ENCODE data around the gene THRB. TPM values are rescaled to one million over a fixed set of nuclear protein-coding genes. Genes with fewer than 3 reads are reported as not detected.

THRB gene
- total RNA-seq (2014; rRNA removed; shearing (Covaris generic); ENCODE audit: low replicate concordance) = not detected in 2 replicates

GRCh38 chr3:24494618-24495325 is at the start of gene THRB:
Gene THRB, minus strand, starts transcription at chr3:24494850.
- peak within 1 kb of the TSS; percentile 50 for H3K4me2 ChIP-seq (ENCODE audit: low read depth, low read length, poor library complexity, severe bottlenecking)
- H3K9me3 ChIP-seq (ENCODE audit: low read length) = no peaks in the 10 kb centered on the region
- H3K27me3 ChIP-seq (ENCODE audit: low read length) = no peaks in the 10 kb centered on the region
- no peaks in the 10 kb centered on the region for H4K20me1 ChIP-seq (ENCODE audit: insufficient read depth, low read depth, low read length)
- H3K36me3 ChIP-seq (ENCODE audit: insufficient read depth, low read length) = no peaks in the 10 kb centered on the region
- H3K9ac ChIP-seq (ENCODE audit: low read length) = no peak within 1 kb of the TSS
- no peaks in the 10 kb centered on the region for H3K4me1 ChIP-seq (ENCODE audit: low read length)
- peak within 1 kb of the TSS; percentile 36; the same call in 1 of the 2 replicates for H3K4me3 ChIP-seq (ENCODE audit: low read length)
- no peak within 1 kb of the TSS for H2AFZ ChIP-seq (ENCODE audit: low read length)
- no peaks in the 10 kb centered on the region for H3K9me2 ChIP-seq (replicated peaks; ENCODE audit: insufficient read depth, low read length)
- no peak for DNase-seq
- no peak within 1 kb of the TSS for H3K27ac ChIP-seq (ENCODE audit: low read length)
- H3K79me2 ChIP-seq (ENCODE audit: low read length) = no peaks in the 10 kb centered on the region

- H3K4me3 ChIP-seq (ENCODE audit: low read length) = no peak overlapping the region
- 0 out of 2 replicates have a peak, but pooled peaks cover 4% of the 10 kb centered on the region for H3K27me3 ChIP-seq (ENCODE audit: low read length)
- no peaks in the 10 kb centered on the region for H3K36me3 ChIP-seq (ENCODE audit: insufficient read depth, low read length)
- H3K4me2 ChIP-seq (ENCODE audit: low read depth, low read length, poor library complexity, severe bottlenecking) = no peak overlapping the region
- no peaks in the 10 kb centered on the region for H3K4me1 ChIP-seq (ENCODE audit: low read length)
- H3K27ac ChIP-seq (ENCODE audit: low read length) = no peak overlapping the region
- no peaks in the 10 kb centered on the region for H3K9me2 ChIP-seq (replicated peaks; ENCODE audit: insufficient read depth, low read length)
- no peak overlapping the region for H2AFZ ChIP-seq (ENCODE audit: low read length)
- no peaks in the 10 kb centered on the region for H4K20me1 ChIP-seq (ENCODE audit: insufficient read depth, low read depth, low read length)
- H3K9ac ChIP-seq (ENCODE audit: low read length) = no peak overlapping the region
- no peak for DNase-seq
- no peaks in the 10 kb centered on the region for H3K9me3 ChIP-seq (ENCODE audit: low read length)
- H3K79me2 ChIP-seq (ENCODE audit: low read length) = no peaks in the 10 kb centered on the region
Observed at GRCh38 chr3:24541935-24542334, 47.3 kb upstream of the THRB start.

DNA sequence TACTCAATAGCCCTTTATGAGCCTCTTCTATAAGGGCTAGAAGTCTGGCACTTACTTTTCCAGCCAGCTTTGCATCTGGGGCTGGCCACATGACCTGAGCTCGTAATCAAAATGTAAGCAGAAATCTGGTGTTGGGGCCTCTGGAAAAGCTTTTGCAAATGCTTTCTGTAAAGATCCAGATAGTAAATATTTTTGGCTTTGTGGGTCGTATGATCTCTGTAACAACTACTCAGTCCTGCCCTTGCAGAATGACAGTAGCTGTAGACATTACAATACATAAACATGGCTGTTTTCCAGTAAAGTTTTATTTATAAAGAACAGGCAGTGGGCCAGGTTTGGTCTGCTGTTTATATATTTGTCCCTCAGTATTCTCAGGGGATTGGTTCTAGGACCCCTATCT is 46.2 kb upstream of the THRB start:
- H3K9me3 ChIP-seq (ENCODE audit: low read length) = no peaks in the 10 kb centered on the region
- no peaks in the 10 kb centered on the region for H4K20me1 ChIP-seq (ENCODE audit: insufficient read depth, low read depth, low read length)
- H3K27ac ChIP-seq (ENCODE audit: low read length) = no peak overlapping the region
- H2AFZ ChIP-seq (ENCODE audit: low read length) = no peak overlapping the region
- DNase-seq = no peak
- H3K4me1 ChIP-seq (ENCODE audit: low read length) = no peaks in the 10 kb centered on the region
- no peak overlapping the region for H3K4me3 ChIP-seq (ENCODE audit: low read length)
- H3K36me3 ChIP-seq (ENCODE audit: insufficient read depth, low read length) = no peaks in the 10 kb centered on the region
- H3K9ac ChIP-seq (ENCODE audit: low read length) = no peak overlapping the region
- H3K79me2 ChIP-seq (ENCODE audit: low read length) = no peaks in the 10 kb centered on the region
- H3K9me2 ChIP-seq (replicated peaks; ENCODE audit: insufficient read depth, low read length) = no peaks in the 10 kb centered on the region
- H3K27me3 ChIP-seq (ENCODE audit: low read length) = 0 out of 2 replicates have a peak, but pooled peaks cover 4% of the 10 kb centered on the region
- no peak overlapping the region for H3K4me2 ChIP-seq (ENCODE audit: low read depth, low read length, poor library complexity, severe bottlenecking)

- no peak overlapping the region for H3K27ac ChIP-seq (ENCODE audit: low read length)
- no peak for DNase-seq
- no peaks in the 10 kb centered on the region for H3K79me2 ChIP-seq (ENCODE audit: low read length)
- H3K27me3 ChIP-seq (ENCODE audit: low read length) = 0 out of 2 replicates have a peak, but pooled peaks cover 4% of the 10 kb centered on the region
- no peak overlapping the region for H3K4me3 ChIP-seq (ENCODE audit: low read length)
- H3K36me3 ChIP-seq (ENCODE audit: insufficient read depth, low read length) = no peaks in the 10 kb centered on the region
- no peaks in the 10 kb centered on the region for H3K9me3 ChIP-seq (ENCODE audit: low read length)
- no peaks in the 10 kb centered on the region for H3K9me2 ChIP-seq (replicated peaks; ENCODE audit: insufficient read depth, low read length)
- no peak overlapping the region for H3K9ac ChIP-seq (ENCODE audit: low read length)
- H2AFZ ChIP-seq (ENCODE audit: low read length) = no peak overlapping the region
- no peak overlapping the region for H3K4me2 ChIP-seq (ENCODE audit: low read depth, low read length, poor library complexity, severe bottlenecking)
- no peaks in the 10 kb centered on the region for H4K20me1 ChIP-seq (ENCODE audit: insufficient read depth, low read depth, low read length)
- no peaks in the 10 kb centered on the region for H3K4me1 ChIP-seq (ENCODE audit: low read length)
Observed at GRCh38 chr3:24539699-24540098, 45.0 kb upstream of the THRB start.

DNA sequence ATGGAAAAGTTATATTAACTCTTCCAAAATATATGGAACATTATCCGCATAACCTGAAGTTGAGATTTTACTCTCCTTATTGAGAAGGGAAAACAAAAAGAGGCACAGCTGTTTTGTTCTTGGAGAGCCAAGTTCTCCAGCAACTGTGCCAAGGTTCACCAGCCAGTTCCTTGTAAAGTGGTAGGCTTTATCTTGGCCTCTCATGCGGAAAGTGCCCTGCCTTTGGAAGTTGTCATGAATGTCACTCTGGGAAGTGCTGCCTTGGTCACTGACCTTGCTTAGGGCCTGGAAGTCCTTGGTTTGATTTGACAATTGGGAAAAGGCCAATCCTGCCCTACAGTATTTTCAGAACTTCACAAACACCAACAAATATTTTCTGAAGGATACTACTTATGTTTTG is 44.2 kb upstream of the THRB start:
- H3K4me2 ChIP-seq (ENCODE audit: low read depth, low read length, poor library complexity, severe bottlenecking) = no peak overlapping the region
- H3K4me1 ChIP-seq (ENCODE audit: low read length) = no peaks in the 10 kb centered on the region
- 0 out of 2 replicates have a peak, but pooled peaks cover 4% of the 10 kb centered on the region for H3K27me3 ChIP-seq (ENCODE audit: low read length)
- H3K9me2 ChIP-seq (replicated peaks; ENCODE audit: insufficient read depth, low read length) = no peaks in the 10 kb centered on the region
- no peak overlapping the region for H3K27ac ChIP-seq (ENCODE audit: low read length)
- H3K9me3 ChIP-seq (ENCODE audit: low read length) = no peaks in the 10 kb centered on the region
- H3K4me3 ChIP-seq (ENCODE audit: low read length) = no peak overlapping the region
- H3K79me2 ChIP-seq (ENCODE audit: low read length) = no peaks in the 10 kb centered on the region
- H4K20me1 ChIP-seq (ENCODE audit: insufficient read depth, low read depth, low read length) = no peaks in the 10 kb centered on the region
- H2AFZ ChIP-seq (ENCODE audit: low read length) = no peak overlapping the region
- H3K9ac ChIP-seq (ENCODE audit: low read length) = no peak overlapping the region
- no peak for DNase-seq
- no peaks in the 10 kb centered on the region for H3K36me3 ChIP-seq (ENCODE audit: insufficient read depth, low read length)

DNA sequence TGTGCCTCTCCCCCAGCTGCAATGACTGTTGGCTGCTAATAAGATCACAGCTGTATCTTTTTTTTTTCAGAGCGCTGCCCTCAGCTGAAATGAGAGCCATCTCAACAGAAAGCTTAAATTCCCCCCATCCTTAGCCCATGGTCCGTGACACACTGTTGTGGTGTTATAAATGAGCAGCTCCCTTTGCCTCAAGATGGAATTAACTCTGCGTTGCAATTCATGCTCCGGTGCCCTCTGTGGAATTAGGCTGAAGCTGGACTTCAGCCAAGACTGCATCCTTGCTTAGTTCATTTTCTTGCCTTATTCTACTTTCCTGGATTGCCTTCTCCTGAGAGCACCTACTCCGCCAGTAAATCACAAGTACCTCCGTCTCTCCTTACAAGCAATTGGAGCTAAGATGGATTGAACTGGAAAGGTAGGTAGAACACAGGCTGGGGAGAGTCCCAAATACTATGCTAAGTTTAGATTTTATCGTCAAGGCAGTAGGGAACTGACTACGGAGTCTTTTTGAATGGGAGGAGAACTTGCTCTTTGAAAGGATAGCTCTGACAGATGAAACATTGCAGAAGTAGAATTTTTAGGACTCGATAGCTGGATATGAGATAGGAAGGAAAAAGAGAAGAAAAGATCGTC is 39.0 kb upstream of the THRB start:
- H4K20me1 ChIP-seq (ENCODE audit: insufficient read depth, low read depth, low read length) = no peaks in the 10 kb centered on the region
- no peak overlapping the region for H3K4me3 ChIP-seq (ENCODE audit: low read length)
- H3K79me2 ChIP-seq (ENCODE audit: low read length) = no peaks in the 10 kb centered on the region
- H3K4me1 ChIP-seq (ENCODE audit: low read length) = no peaks in the 10 kb centered on the region
- H2AFZ ChIP-seq (ENCODE audit: low read length) = no peak overlapping the region
- DNase-seq = no peak
- H3K27me3 ChIP-seq (ENCODE audit: low read length) = no peaks in the 10 kb centered on the region
- no peak overlapping the region for H3K4me2 ChIP-seq (ENCODE audit: low read depth, low read length, poor library complexity, severe bottlenecking)
- H3K27ac ChIP-seq (ENCODE audit: low read length) = no peak overlapping the region
- H3K36me3 ChIP-seq (ENCODE audit: insufficient read depth, low read length) = no peaks in the 10 kb centered on the region
- H3K9me3 ChIP-seq (ENCODE audit: low read length) = no peaks in the 10 kb centered on the region
- H3K9ac ChIP-seq (ENCODE audit: low read length) = no peak overlapping the region
- no peaks in the 10 kb centered on the region for H3K9me2 ChIP-seq (replicated peaks; ENCODE audit: insufficient read depth, low read length)

GRCh38 chr3:24530471-24530870 is 35.8 kb upstream of the THRB start:
- Histone ChIP-seq H3K36me3 (ENCODE audit: insufficient read depth, low read length) (no peaks in the 10 kb centered on the region), H3K9me2 (replicated peaks; ENCODE audit: insufficient read depth, low read length) (no peaks in the 10 kb centered on the region), H2AFZ (ENCODE audit: low read length) (no peak overlapping the region), H3K27ac (ENCODE audit: low read length) (no peak overlapping the region), H3K27me3 (ENCODE audit: low read length) (no peaks in the 10 kb centered on the region), H3K4me1 (ENCODE audit: low read length) (no peaks in the 10 kb centered on the region), H3K9ac (ENCODE audit: low read length) (no peak overlapping the region), H4K20me1 (ENCODE audit: insufficient read depth, low read depth, low read length) (no peaks in the 10 kb centered on the region), H3K4me3 (ENCODE audit: low read length) (no peak overlapping the region), H3K9me3 (ENCODE audit: low read length) (no peaks in the 10 kb centered on the region), H3K79me2 (ENCODE audit: low read length) (no peaks in the 10 kb centered on the region), H3K4me2 (ENCODE audit: low read depth, low read length, poor library complexity, severe bottlenecking) (no peak overlapping the region)
- DNase-seq = no peak

- Histone ChIP-seq H3K9me3 (ENCODE audit: low read length) (no peaks in the 10 kb centered on the region), H3K36me3 (ENCODE audit: insufficient read depth, low read length) (no peaks in the 10 kb centered on the region), H3K9ac (ENCODE audit: low read length) (no peak overlapping the region), H3K79me2 (ENCODE audit: low read length) (no peaks in the 10 kb centered on the region), H3K9me2 (replicated peaks; ENCODE audit: insufficient read depth, low read length) (no peaks in the 10 kb centered on the region), H4K20me1 (ENCODE audit: insufficient read depth, low read depth, low read length) (no peaks in the 10 kb centered on the region), H2AFZ (ENCODE audit: low read length) (no peak overlapping the region), H3K27ac (ENCODE audit: low read length) (no peak overlapping the region), H3K27me3 (ENCODE audit: low read length) (no peaks in the 10 kb centered on the region), H3K4me1 (ENCODE audit: low read length) (no peaks in the 10 kb centered on the region), H3K4me3 (ENCODE audit: low read length) (no peak overlapping the region), H3K4me2 (ENCODE audit: low read depth, low read length, poor library complexity, severe bottlenecking) (no peak overlapping the region)
- no peak for DNase-seq
Observed at GRCh38 chr3:24529210-24529609, 34.6 kb upstream of the THRB start.

Measured in Karpas-422 (cell line).